Right cardiac atrium (tissue), 5 donors: ENCODE results near the gene STK39. TPM values are rescaled to one million over a fixed set of nuclear protein-coding genes. Genes with fewer than 3 reads are reported as not detected.
"Not testable (repeated sequence)": the region's sequence is repeated elsewhere in the genome, so short reads cannot be mapped to it uniquely, and the experiment has no call there.

Source experiments
- ATAC-seq, 2 donors: fragments of 200-7000 bp; cut with Tn5 transposase; one replicate each; pipeline versions ENCODE4 v1.8.0 to v1.9.1; 2020; ENCODE audit warnings: moderate library complexity in 2 of 2, mild to moderate bottlenecking in 1 of 2
- DNase-seq, 3 donors: peaks; one replicate each; pipeline ENCODE4 v3.0.0-alpha.2; 2020
- H3K27ac ChIP-seq: one replicate; pipeline ENCODE4 v1.5.1; 2013; ENCODE audit warnings: mild to moderate bottlenecking, low read length, control low read depth, moderate library complexity
- H3K27me3 ChIP-seq: one replicate; pipeline ENCODE4 v1.6.1; 2013; ENCODE audit not compliant: control insufficient read depth, insufficient read depth
- H3K4me1 ChIP-seq: one replicate; pipeline ENCODE4 v1.6.1; 2013; ENCODE audit warnings: low read length; ENCODE audit not compliant: control insufficient read depth, insufficient read depth
- H3K4me3 ChIP-seq: one replicate; pipeline ENCODE4 v1.5.1; 2013; ENCODE audit warnings: low read length, control low read depth
- H3K9me3 ChIP-seq: one replicate; pipeline ENCODE4 v1.6.1; 2013; ENCODE audit warnings: low read length; ENCODE audit not compliant: control insufficient read depth
- WGBS: extraction: QIAGEN DNeasy Blood & Tissue Kit; methylation state at CpG from one replicate; pipeline ENCODE4 v1.1.7; 2013; 5-methylcytosine and 5-hydroxymethylcytosine counted together
- intact Hi-C, 4 donors: fragments of 100-400 bp; cut with DNase I; formaldehyde crosslinking; loops; one replicate each; pipeline versions ENCODE4 v1.11.0 to v1.14.0; 2022 to 2023
- polyA plus RNA-seq: library from polyadenylated mRNA; stranded (reverse); fragments of 200-250 nt; gene quantifications from one replicate; pipeline ENCODE4 v1.2.3, GENCODE V29; 2013
- total RNA-seq, 4 donors: library from RNA; stranded (reverse); fragmentation: NEBNext Ultra II Directional; extraction: Animal tissue kit (Norgen Biotek cat#: 25700); gene quantifications; one replicate each; pipeline ENCODE4 v1.2.1, GENCODE V29; 2021
- donor health status: healthy with polysubstance abuse.
- donor health status: DM: no; HTN: yes; CAD: no.
- donor health status: DM: no; HTN: no; CAD: no.
- donor health status: DM: no; HTN: yes; CAD: no; lungs with severe emphysema.
- donor health status: DM: yes; HTN: yes; CAD: no.

The STK39 gene
- total and polyA plus RNA-seq, 5 donors = 9.0 to 10.5 (median 10.2) TPM

DNA sequence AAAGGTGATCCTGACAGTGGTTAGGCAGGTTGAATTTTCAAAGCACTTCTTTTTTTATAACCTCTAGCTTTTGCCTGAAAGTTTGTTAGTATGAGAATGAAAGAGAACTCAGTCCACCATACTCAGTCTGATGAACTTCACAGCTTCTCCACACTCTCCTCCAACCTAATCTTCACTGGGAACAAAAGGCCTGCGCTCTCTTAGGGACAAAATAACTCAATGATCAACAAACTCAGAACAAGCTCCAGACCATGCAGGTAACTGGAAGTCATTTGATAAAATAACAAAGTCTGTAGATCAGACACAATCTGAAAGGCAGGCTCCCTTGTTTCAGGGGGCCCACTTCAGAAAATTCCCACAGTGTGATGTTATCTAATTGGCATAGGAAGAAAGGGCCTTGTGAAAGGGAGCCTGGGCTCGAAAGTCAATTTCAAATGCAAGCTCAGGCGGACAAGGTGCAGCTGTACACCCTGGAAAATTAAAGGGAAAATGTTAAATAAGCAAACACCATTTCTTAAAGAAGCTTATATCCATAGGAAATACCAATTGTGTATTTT is 142.2 kb downstream of the STK39 start:
- Histone ChIP-seq H3K4me3 (no peak overlapping the region), H3K4me1 (peaks cover 1% of the 10 kb centered on the region), H3K9me3 (no peaks in the 10 kb centered on the region), H3K27me3 (no peaks in the 10 kb centered on the region), H3K27ac (no peak overlapping the region)
- no peak for DNase-seq
- 85% methylated on average over 3 of the region's 3 CpGs for WGBS
- no peak for ATAC-seq
- intact Hi-C loops = no loop called here

GRCh38 chr2:168097431-168097830 is 150.0 kb downstream of the STK39 start:
- intact Hi-C loops = no loop called here
- no peak overlapping the region for H3K4me3 ChIP-seq
- no peaks in the 10 kb centered on the region for H3K4me1 ChIP-seq
- H3K27ac ChIP-seq = no peak overlapping the region
- ATAC-seq (no peak), DNase-seq (no peak)
- WGBS = 97% methylated on average over 5 of the region's 5 CpGs
- H3K27me3 ChIP-seq = no peaks in the 10 kb centered on the region
- H3K9me3 ChIP-seq = no peaks in the 10 kb centered on the region

DNA sequence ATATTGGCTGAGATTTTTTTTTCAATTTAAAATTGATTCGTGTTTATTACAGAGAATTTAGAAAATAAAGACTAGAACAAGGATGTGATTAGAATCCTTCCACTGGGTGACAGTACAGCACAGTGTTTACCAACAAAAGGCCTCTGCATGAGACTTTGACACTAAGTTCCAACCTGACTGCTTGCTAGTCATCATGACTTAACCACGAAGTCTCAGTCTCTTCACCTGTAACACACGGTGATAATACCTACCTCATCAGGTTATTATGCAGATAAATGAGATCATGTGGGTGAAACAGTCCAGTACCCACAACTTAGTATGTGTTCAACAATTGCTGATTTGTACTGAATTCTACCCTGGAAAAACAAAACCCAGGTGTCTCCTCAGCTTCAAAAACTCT is 151.2 kb downstream of the STK39 start:
- intact Hi-C loops = no loop called here
- Histone ChIP-seq H3K27me3 (no peaks in the 10 kb centered on the region), H3K4me3 (no peak overlapping the region), H3K9me3 (no peaks in the 10 kb centered on the region), H3K4me1 (no peaks in the 10 kb centered on the region), H3K27ac (no peak overlapping the region)
- ATAC-seq (no peak), DNase-seq (no peak)
- WGBS = 98% methylated on average over 3 of the region's 3 CpGs

GRCh38 chr2:168091986-168092385 is 155.4 kb downstream of the STK39 start:
- no peaks in the 10 kb centered on the region for H3K27me3 ChIP-seq
- no peak for DNase-seq
- intact Hi-C loops = no loop called here
- no peaks in the 10 kb centered on the region for H3K4me1 ChIP-seq
- H3K27ac ChIP-seq = no peak overlapping the region
- no peaks in the 10 kb centered on the region for H3K9me3 ChIP-seq
- WGBS = 82% methylated on average over 2 of the region's 2 CpGs
- no peak for ATAC-seq
- no peak overlapping the region for H3K4me3 ChIP-seq

- Histone ChIP-seq H3K27ac (no peak overlapping the region), H3K9me3 (no peaks in the 10 kb centered on the region), H3K4me3 (no peak overlapping the region), H3K27me3 (no peaks in the 10 kb centered on the region), H3K4me1 (peaks cover 2% of the 10 kb centered on the region)
- WGBS = 85% methylated on average over 8 of the region's 8 CpGs
- intact Hi-C loops = no loop called here
- ATAC-seq (no peak), DNase-seq (no peak)
Measured at GRCh38 chr2:168090366-168091135, 156.8 kb downstream of the STK39 start.

DNA sequence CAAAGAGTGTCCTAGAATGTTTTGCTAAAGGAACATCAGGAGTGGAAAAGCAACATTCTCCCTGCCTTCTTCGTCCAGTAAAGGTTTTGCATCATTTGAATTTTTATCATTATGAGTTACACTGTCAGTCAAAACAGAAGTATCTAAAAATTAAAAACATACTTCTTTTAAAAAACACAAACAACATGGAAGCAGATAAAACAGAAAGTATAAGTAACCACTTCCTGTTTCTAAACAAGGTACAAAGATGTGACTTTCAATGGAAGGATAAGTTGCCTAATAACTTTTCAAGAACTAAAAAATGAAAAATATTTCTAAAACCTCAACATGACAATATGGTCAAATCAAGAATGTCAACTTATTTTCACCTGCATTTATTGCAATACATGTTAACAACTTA is 158.2 kb downstream of the STK39 start:
- WGBS = 97% methylated on average over 1 of the region's 1 CpG
- no peak for ATAC-seq
- DNase-seq = no peak
- intact Hi-C loops = no loop called here
- H3K27me3 ChIP-seq = no peaks in the 10 kb centered on the region
- no peak overlapping the region for H3K27ac ChIP-seq
- peaks cover 2% of the 10 kb centered on the region for H3K4me1 ChIP-seq
- no peak overlapping the region for H3K4me3 ChIP-seq
- no peaks in the 10 kb centered on the region for H3K9me3 ChIP-seq

DNA sequence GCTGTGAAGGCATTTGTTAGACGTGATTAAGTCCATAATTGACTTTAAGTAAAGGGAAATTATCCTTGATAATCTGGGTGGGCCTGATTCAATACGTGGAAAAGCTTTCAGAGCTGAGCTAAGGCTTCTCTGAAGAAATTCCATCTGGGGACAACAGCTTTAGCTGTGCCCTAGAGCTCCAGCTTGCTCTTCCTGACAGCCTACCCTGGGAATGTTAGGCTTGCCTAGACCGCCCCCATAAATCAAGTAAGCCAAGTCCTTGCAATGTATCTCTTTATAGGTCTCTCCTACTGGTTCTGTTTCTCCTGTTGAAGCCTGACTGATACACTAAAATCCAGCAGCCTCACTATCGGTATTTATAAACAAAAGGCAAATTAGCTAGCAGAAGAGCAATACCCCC is 160.0 kb downstream of the STK39 start:
- no peak overlapping the region for H3K27ac ChIP-seq
- WGBS = 93% methylated on average over 4 of the region's 4 CpGs
- intact Hi-C loops = no loop called here
- no peak for ATAC-seq
- H3K4me1 ChIP-seq = peaks cover 2% of the 10 kb centered on the region
- H3K27me3 ChIP-seq = no peaks in the 10 kb centered on the region
- H3K4me3 ChIP-seq = no peak overlapping the region
- no peaks in the 10 kb centered on the region for H3K9me3 ChIP-seq
- no peak for DNase-seq

- Histone ChIP-seq H3K4me3 (no peak overlapping the region), H3K9me3 (no peaks in the 10 kb centered on the region), H3K27me3 (no peaks in the 10 kb centered on the region), H3K4me1 (peaks cover 2% of the 10 kb centered on the region), H3K27ac (no peak overlapping the region)
- DNase-seq = no peak
- no peak for ATAC-seq
- WGBS = 73% methylated on average over 5 of the region's 5 CpGs
- intact Hi-C loops = no loop called here
Measured at GRCh38 chr2:168086851-168087250, 160.5 kb downstream of the STK39 start.

- DNase-seq (no peak), ATAC-seq (no peak)
- WGBS = 77% methylated on average over 4 of the region's 4 CpGs
- H3K4me3 ChIP-seq = no peak overlapping the region
- intact Hi-C loops = no loop called here
- H3K4me1 ChIP-seq = peaks cover 2% of the 10 kb centered on the region
- no peaks in the 10 kb centered on the region for H3K27me3 ChIP-seq
- H3K9me3 ChIP-seq = no peaks in the 10 kb centered on the region
- no peak overlapping the region for H3K27ac ChIP-seq
Measured at GRCh38 chr2:168085801-168086361, 161.5 kb downstream of the STK39 start.

- Histone ChIP-seq H3K4me3 (no peak overlapping the region), H3K27me3 (no peaks in the 10 kb centered on the region), H3K27ac (no peak overlapping the region), H3K4me1 (peaks cover 2% of the 10 kb centered on the region), H3K9me3 (no peaks in the 10 kb centered on the region)
- intact Hi-C loops = no loop called here
- ATAC-seq (no peak), DNase-seq (no peak)
- 77% methylated on average over 4 of the region's 4 CpGs for WGBS
Measured at GRCh38 chr2:168084288-168084687, 163.1 kb downstream of the STK39 start.

DNA sequence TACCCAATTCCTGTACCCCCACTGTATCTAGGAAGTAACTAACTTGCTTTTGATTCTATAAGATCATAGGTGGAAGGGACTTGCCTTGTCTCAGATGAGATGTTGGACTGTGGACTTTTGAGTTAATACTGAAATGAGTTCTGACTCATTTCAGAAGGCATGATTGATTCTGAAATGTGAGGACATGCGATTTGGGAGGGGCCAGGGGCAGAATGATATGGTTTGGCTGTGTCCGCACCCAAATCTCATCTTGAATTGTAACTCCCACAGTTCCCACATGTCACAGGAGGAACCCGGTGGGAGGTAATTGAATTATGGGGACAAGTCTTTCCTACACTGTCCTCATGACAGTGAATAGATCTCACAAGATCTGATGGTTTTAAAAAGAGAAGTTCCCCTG is 165.9 kb downstream of the STK39 start:
- H3K9me3 ChIP-seq, H3K27ac ChIP-seq, intact Hi-C loops, H3K4me1 ChIP-seq, ATAC-seq, DNase-seq, H3K4me3 ChIP-seq, H3K27me3 ChIP-seq: not testable (repeated sequence)
- 87% methylated on average over 3 of the region's 3 CpGs for WGBS
